Panc1 (cell line): Measurements from ENCODE around the gene C13orf46. TPM values are rescaled to one million over a fixed set of nuclear protein-coding genes. Genes with fewer than 3 reads are reported as not detected.

Experiments used
- ATAC-seq: fragments of 200-7000 bp; cut with Tn5 transposase; 2 replicates; pipeline ENCODE4 v1.9.1; 2020; ENCODE audit warnings: mild to moderate bottlenecking, moderate library complexity
- BruUV-seq: library from RNA; stranded (reverse); fragments of 400-500 nt; replicated peaks from 2 replicates; lab custom pipeline; 2021; lab: Mats Ljungman, UMichigan
- CTCF ChIA-PET: fragments of 300-600 bp; sonication (Branson Sonifier 250); formaldehyde crosslinking; loops from one replicate; lab custom pipeline; 2022; ENCODE audit warnings: antibody characterized with exemption; lab: Charles Lee
- POLR2A ChIA-PET: fragments of 300-600 bp; sonication (Branson Sonifier 250); formaldehyde crosslinking; loops from one replicate; lab custom pipeline; 2022; ENCODE audit warnings: antibody characterized with exemption; lab: Charles Lee
- DNase-seq: peaks from one replicate; pipeline ENCODE4 v3.0.0-alpha.2; 2010; ENCODE audit warnings: low read depth, low spot score
- H3K27ac ChIP-seq: 2 replicates; pipeline ENCODE4 v1.5.1; 2011; ENCODE audit warnings: mild to moderate bottlenecking, low read length, inconsistent platforms
- H3K27me3 ChIP-seq: fragments of 200-500 bp; sonication (Bioruptor generic); 2 replicates; pipeline ENCODE4 v1.6.0; 2014; ENCODE audit warnings: low read length, inconsistent platforms; ENCODE audit not compliant: control insufficient read depth, insufficient read depth
- H3K36me3 ChIP-seq: fragments of 200-500 bp; sonication (Bioruptor generic); 2 replicates; pipeline ENCODE4 v1.5.1; 2014; ENCODE audit warnings: inconsistent platforms, mild to moderate bottlenecking, low read length, moderate library complexity; ENCODE audit not compliant: control insufficient read depth, insufficient read depth
- H3K4me1 ChIP-seq: 2 replicates; pipeline ENCODE4 v1.5.1; 2011; ENCODE audit warnings: inconsistent platforms, mild to moderate bottlenecking, low read length, moderate library complexity; ENCODE audit not compliant: control insufficient read depth, insufficient read depth
- H3K4me3 ChIP-seq, 2 experiments: 2 replicates each; pipeline ENCODE4 v1.5.1; 2011 to 2012; ENCODE audit warnings: low read depth in 2 of 2, low read length in 2 of 2, mild to moderate bottlenecking in 2 of 2, inconsistent platforms in 1 of 2, moderate library complexity in 1 of 2
- H3K9me3 ChIP-seq: fragments of 200-500 bp; sonication (Bioruptor generic); 2 replicates; pipeline ENCODE4 v1.5.1; 2014; ENCODE audit warnings: low read depth, mild to moderate bottlenecking, inconsistent platforms, low read length, moderate library complexity; ENCODE audit not compliant: control insufficient read depth, insufficient read depth
- POLR2AphosphoS5 ChIP-seq: IDR thresholded peaks from 2 replicates; pipeline ENCODE4 v1.6.1; 2012; ENCODE audit warnings: mild to moderate bottlenecking, low read depth, low read length, moderate library complexity
- SIN3A ChIP-seq: IDR thresholded peaks from 2 replicates; pipeline ENCODE4 v1.6.1; 2012; ENCODE audit warnings: low read depth, mild to moderate bottlenecking, low read length, moderate library complexity, borderline replicate concordance; ENCODE audit not compliant: insufficient read depth
- TCF7L2 ChIP-seq: IDR thresholded peaks from 2 replicates; pipeline ENCODE4 v1.6.1; 2011; ENCODE audit warnings: mild to moderate bottlenecking, low read depth, low read length, inconsistent platforms
- in situ Hi-C: cut with HindIII; loops from 2 replicates; pipeline ENCODE4 v1.10.0; 2016; ENCODE audit warnings: low sequenced_read_pairs, low pct_unique_long_range_greater_than_20kb
- intact Hi-C: fragments of 100-400 bp; cut with micrococcal nuclease; formaldehyde crosslinking; loops from one replicate; pipeline ENCODE4 v1.10.0; 2022; ENCODE audit not compliant: unreplicated experiment
- total RNA-seq: library from RNA; stranded (reverse); gene quantifications from one replicate; pipeline ENCODE4 v1.2.1, GENCODE V29; 2021; ENCODE audit not compliant: unreplicated experiment
- TF ChIP-seq, protein P1 (sequence below): fragments of 450-650 bp; IDR thresholded peaks from 2 replicates; pipeline ENCODE4 v1.5.1; 2017; ENCODE audit warnings: mild to moderate bottlenecking
- TF ChIP-seq, protein P2 (sequence below), 2 experiments: IDR thresholded peaks; 2 replicates each; pipeline ENCODE4 v1.6.1; 2011 to 2012; ENCODE audit warnings: low read depth in 2 of 2, control low read depth in 1 of 2, low read length in 1 of 2, mild to moderate bottlenecking in 1 of 2, moderate library complexity in 1 of 2; ENCODE audit not compliant: insufficient read depth in 1 of 2

The C13orf46 gene
- total RNA-seq, 1 experiment from 2014 or later, result 2.6 TPM

DNA sequence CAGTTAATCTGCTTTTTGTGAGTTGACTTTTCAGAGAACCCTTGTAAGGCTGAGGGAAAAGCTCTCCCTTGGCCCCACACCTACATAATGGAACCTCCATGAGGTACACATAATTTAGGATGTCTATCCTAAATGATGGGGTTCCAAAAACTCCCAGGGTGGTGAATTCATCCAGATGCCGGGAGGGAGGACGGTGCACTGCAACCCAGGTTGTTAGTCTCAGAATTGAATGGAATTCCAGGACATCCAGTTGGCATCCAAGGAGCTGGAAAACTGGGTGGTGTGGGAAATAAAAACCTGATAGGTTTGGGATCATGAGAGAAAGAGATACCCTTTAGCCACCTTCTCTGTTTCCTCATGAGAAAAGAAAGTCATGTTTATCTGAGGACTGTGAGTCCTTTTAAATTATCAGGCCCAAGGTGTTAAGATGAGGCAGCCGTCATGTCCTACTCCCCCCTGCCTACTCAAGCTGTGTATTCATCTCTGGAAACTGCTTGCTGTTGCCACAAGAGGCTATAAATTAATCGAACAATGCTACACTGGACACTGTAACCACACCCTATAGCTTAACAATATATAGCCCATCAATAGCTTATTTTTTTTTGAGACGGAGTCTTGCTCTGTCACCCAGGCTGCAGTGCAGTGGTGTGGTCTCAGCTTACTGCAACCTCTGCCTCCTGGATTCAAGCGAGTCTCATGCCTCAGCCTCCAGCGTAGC lies 49.5 kb downstream of the C13orf46 start:
- DNase-seq, result no peak
- TF ChIP-seq, protein P1, sequence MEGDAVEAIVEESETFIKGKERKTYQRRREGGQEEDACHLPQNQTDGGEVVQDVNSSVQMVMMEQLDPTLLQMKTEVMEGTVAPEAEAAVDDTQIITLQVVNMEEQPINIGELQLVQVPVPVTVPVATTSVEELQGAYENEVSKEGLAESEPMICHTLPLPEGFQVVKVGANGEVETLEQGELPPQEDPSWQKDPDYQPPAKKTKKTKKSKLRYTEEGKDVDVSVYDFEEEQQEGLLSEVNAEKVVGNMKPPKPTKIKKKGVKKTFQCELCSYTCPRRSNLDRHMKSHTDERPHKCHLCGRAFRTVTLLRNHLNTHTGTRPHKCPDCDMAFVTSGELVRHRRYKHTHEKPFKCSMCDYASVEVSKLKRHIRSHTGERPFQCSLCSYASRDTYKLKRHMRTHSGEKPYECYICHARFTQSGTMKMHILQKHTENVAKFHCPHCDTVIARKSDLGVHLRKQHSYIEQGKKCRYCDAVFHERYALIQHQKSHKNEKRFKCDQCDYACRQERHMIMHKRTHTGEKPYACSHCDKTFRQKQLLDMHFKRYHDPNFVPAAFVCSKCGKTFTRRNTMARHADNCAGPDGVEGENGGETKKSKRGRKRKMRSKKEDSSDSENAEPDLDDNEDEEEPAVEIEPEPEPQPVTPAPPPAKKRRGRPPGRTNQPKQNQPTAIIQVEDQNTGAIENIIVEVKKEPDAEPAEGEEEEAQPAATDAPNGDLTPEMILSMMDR, result no peak
- TF ChIP-seq, protein P2, sequence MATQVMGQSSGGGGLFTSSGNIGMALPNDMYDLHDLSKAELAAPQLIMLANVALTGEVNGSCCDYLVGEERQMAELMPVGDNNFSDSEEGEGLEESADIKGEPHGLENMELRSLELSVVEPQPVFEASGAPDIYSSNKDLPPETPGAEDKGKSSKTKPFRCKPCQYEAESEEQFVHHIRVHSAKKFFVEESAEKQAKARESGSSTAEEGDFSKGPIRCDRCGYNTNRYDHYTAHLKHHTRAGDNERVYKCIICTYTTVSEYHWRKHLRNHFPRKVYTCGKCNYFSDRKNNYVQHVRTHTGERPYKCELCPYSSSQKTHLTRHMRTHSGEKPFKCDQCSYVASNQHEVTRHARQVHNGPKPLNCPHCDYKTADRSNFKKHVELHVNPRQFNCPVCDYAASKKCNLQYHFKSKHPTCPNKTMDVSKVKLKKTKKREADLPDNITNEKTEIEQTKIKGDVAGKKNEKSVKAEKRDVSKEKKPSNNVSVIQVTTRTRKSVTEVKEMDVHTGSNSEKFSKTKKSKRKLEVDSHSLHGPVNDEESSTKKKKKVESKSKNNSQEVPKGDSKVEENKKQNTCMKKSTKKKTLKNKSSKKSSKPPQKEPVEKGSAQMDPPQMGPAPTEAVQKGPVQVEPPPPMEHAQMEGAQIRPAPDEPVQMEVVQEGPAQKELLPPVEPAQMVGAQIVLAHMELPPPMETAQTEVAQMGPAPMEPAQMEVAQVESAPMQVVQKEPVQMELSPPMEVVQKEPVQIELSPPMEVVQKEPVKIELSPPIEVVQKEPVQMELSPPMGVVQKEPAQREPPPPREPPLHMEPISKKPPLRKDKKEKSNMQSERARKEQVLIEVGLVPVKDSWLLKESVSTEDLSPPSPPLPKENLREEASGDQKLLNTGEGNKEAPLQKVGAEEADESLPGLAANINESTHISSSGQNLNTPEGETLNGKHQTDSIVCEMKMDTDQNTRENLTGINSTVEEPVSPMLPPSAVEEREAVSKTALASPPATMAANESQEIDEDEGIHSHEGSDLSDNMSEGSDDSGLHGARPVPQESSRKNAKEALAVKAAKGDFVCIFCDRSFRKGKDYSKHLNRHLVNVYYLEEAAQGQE (IDR thresholded peaks at IDR 0.05; ENCODE audit: insufficient read depth in 1 of 2, low read depth in 2 of 2, low read length in 1 of 2), result no peak
- TF ChIP-seq SIN3A (no peak), POLR2AphosphoS5 (no peak), TCF7L2 (no peak)
- Histone ChIP-seq H3K4me1 (no peaks in the 10 kb centered on the region), H3K27ac (no peak overlapping the region), H3K27me3 (no peaks in the 10 kb centered on the region), H3K36me3 (no peaks in the 10 kb centered on the region), H3K9me3 (no peaks in the 10 kb centered on the region; the same call in 1 of the 2 replicates), H3K4me3 (no peak overlapping the region)
- POLR2A ChIA-PET, result no interaction called here
- intact Hi-C loops, result no loop called here
- CTCF ChIA-PET, result no interaction called here
- in situ Hi-C loops, result no loop called here
- no peak for ATAC-seq
- no TSS peak for BruUV-seq

DNA sequence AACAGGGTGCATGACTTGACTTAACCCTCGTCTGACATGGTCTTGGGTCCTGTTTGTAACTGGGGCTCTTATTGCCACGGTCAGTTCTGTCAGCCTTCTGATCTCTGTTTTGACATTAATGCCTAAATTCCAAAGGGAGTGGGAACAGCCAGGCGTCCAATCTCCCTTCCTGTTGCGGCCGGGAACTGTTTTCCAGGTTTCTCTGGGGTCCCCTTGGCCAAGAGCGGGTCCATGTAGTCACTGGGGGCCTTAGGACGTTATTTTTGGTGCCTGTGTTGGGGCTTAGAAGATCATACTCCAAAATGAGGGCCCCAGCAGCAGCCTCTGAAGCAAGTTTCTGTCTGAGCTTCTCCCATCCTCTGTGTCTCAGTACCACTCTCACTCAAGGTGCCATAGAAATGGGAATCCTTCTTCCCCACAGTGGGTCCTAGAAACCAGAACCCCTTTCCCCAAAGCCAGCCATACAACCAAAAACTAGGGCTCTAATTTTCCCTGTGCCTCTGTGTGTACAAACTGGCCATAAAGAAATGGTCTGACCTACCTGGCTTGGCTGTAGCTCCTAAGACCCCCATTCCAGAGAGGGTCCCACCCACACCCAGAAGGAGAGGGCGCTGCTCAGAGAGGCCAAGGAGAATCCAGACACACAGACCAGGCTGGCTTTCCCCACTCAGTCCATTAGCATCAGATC lies 50.4 kb downstream of the C13orf46 start:
- Histone ChIP-seq H3K4me1 (no peaks in the 10 kb centered on the region), H3K9me3 (no peaks in the 10 kb centered on the region; the same call in 1 of the 2 replicates), H3K36me3 (no peaks in the 10 kb centered on the region), H3K27me3 (no peaks in the 10 kb centered on the region), H3K27ac (no peak overlapping the region), H3K4me3 (no peak overlapping the region)
- intact Hi-C loops, result no loop called here
- ChIA-PET POLR2A (no interaction called here), CTCF (no interaction called here)
- BruUV-seq, result no TSS peak
- ATAC-seq (no peak), DNase-seq (no peak)
- TF ChIP-seq SIN3A (no peak), TCF7L2 (no peak), POLR2AphosphoS5 (no peak)
- TF ChIP-seq, protein P1, result no peak
- TF ChIP-seq, protein P2 (IDR thresholded peaks at IDR 0.05; ENCODE audit: insufficient read depth in 1 of 2, low read depth in 2 of 2, low read length in 1 of 2), result no peak
- in situ Hi-C loops, result no loop called here
